Activated CD4-positive, alpha-beta T cell treated with anti-CD3 and anti-CD28 coated beads for 4 hours (primary cell): ENCODE results near the gene SWAP70.
"Not testable (repeated sequence)": the region's sequence is repeated elsewhere in the genome, so short reads cannot be mapped to it uniquely, and the experiment has no call there.

Experiments used
- DNase-seq, 2 donors: peaks; one replicate each; pipeline ENCODE4 v3.0.0-alpha.2; 2020

SWAP70 gene

DNA sequence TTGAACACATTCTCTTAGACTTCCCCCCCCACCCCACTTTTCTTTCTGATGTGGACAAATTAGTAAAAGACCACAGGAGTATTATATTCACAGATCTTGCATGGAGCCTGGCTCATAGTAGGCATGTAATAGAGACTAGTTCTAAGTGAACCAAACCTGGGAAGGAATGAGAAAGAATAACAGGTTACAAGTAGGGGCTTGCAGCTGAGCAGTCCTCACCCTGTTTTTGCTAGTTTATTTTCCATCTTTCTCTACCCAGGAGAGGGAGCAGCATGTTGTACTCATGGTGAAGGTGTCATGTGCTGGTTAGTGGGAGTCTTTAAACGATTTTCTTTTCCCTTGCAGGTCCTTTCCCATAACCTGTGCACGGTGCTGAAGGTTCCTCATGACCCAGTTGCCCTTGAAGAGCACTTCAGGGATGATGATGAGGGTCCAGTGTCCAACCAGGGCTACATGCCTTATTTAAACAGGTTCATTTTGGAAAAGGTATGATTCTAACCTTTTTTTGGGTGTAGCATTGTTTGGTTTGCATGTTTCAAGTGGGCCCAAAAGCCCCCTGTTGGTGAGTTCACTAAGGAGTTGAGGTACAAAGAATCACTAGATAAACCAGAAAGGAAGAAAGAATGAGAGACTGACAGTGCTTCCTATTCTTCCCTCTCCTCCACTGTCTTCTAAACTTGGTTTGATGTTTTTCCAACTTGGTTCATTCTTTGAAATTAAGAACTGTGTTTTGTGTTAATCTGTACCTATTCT lies 30.1 kb downstream of the SWAP70 start:
- no peak for DNase-seq

- DNase-seq, result not testable (repeated sequence)
Measured at GRCh38 chr11:9695228-9695627, 31.4 kb downstream of the SWAP70 start.

DNA sequence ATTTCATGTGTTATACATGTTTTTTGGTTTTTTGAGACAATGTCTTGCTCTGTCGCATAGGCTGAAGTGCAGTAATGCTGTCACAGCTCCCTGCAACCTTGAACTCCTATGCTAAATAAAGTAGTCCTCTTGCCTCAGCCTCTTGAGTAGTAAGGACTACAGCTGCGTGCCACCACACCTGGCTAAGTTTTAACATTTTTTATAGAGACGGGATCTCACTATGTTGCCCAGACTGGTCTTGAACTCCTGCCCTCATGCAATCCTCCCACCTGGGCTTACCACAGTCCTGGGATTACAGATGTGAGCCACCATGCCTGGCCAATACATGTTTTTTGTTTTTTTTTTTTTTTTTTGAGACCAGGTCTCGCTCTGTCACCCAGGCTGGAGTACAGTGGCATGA lies 33.9 kb downstream of the SWAP70 start:
- no peak for DNase-seq

DNA sequence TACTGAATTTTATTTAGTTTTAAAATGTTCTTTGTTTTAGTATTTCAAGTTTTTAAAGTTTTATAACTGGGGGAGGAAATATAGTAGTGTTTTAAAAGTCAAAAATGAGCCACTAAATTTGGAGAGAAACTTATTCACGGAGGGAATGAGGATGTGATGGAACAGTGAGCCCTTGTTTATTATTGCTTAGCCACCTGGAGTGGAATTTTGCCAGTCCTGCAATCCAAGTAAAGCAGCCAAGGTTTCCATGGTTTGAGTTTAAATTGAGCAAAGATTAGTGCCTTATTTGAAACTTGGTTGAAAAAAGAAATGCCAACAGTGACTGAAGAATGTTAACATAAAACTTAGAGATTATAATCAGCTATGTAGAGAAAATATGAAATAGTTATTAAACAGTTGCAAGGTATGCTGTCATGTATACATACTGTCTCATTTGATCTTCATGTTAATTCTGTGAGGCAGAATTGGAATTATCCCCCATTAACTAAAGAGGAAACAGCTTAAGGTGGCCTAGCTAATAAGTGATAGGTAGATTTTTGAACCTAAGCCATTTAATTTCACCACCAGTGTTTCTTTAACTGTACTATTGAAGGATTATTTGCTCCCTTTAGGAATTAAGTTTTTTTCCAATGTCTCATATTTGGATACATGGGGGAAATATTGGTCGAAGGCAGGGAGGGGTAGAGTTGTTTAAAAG lies 36.4 kb downstream of the SWAP70 start:
- no peak for DNase-seq

DNA sequence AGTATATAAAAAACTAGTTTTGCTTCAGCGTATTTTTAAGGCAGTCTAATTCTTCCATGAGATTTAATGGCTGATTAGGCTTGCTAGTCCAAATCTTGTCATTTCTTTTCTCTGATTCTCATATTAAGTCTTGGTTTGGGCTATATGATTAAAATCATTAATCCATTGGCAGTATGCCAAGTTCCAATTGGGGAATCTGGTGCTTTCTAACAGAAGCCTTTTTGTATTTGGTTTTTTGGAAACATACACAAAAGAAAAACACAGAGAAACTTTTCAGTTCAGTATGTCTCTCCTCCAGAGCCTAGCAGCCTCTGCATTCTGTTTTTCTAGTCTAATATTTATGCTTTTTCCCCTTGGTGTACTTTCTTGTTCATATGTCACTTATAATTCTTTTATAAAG lies 37.9 kb downstream of the SWAP70 start:
- no peak for DNase-seq

GRCh38 chr11:9703280-9703679 lies 39.4 kb downstream of the SWAP70 start:
- no peak for DNase-seq

DNA sequence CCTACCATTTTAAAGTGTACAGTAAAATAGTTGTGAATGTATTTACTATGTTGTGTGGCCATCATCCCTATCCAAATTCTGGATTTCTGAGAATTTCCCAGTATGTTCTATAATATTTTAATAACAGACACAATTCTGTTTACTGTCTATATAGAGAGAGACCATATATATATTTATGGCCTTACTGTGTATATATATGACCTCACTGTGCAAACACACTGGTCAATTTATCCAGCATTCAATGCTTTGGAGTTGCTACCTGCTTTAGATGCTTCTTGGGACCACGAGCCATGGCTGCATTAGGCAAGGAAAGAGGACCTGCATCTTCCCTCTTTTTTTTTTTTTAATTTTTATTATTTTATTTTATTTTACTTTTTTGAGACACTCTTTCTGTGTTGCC lies 40.2 kb downstream of the SWAP70 start:
- DNase-seq, result no peak

GRCh38 chr11:9704620-9705019 lies 40.7 kb downstream of the SWAP70 start:
- no peak for DNase-seq

DNA sequence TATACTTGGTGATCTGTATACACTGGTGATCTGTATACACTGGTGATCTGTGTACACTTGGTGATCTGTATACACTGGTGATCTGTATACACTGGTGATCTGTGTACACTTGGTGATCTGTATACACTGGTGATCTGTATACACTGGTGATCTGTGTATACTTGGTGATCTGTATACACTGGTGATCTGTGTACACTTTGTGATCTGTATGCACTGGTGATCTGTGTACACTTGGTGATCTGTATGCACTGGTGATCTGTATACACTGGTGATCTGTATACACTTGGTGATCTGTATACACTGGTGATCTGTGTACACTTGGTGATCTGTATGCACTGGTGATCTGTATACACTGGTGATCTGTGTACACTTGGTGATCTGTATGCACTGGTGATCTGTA lies 41.5 kb downstream of the SWAP70 start:
- DNase-seq, result not testable (repeated sequence)

DNA sequence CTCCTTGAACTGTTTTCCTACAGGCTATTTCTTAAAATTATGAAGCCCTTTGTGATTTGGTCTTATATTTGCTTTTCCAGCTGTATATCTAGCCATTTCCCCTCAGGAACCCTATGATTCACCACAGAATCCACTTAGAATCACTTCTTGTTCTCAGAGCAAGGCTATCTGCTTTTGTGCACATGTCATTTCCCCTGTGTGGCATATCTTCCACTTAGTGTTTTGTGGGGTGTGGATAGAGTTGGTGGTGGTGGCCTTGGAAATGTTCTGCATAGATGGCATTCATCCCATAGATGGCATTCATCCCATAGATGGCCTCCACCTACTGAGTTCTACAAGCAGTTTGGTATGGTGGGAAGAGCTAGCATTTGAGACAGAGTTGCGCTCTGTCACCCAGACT lies 44.7 kb downstream of the SWAP70 start:
- no peak for DNase-seq

GRCh38 chr11:9710223-9710622 lies 46.3 kb downstream of the SWAP70 start:
- DNase-seq, result no peak

GRCh38 chr11:9710852-9711251 lies 47.0 kb downstream of the SWAP70 start:
- DNase-seq, result no peak

GRCh38 chr11:9711454-9712307 lies 47.8 kb downstream of the SWAP70 start:
- no peak for DNase-seq

GRCh38 chr11:9714272-9714940 lies 50.5 kb downstream of the SWAP70 start:
- DNase-seq, result no peak

DNA sequence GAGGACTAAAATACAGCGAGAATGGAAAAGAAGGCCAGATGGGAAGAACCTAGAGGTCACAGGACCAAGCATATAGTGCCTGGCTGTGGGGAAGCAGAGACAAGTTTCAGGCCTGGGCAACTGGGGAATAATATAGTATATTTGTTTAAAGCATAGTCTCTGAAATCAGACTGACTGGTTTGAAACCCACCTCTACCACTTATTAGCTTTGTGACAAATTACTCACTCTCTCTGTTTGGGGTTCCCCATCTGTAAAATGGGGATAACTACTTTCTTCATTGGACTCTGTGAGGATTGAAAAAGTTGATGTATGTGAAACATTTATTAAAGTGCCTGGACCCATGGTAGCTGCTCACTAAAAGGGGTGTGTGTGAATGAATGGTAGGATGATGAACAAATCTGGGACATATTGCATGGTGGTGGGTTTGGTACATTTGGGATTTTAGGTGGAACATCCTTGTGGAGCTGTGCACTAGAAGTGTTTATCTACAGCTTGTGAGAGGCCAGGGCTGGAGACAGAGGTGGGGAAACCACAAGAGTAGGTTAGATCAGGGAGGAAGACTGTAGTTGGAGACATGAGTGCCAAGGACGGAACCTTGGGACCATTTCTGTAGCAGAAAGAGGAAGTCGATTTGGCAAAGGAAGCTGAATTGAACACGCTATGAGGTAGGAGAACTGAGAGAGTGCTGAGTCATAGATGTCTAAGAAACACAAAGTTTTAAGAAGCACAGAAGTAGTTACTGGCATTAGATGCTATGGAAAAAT lies 52.6 kb downstream of the SWAP70 start:
- no peak for DNase-seq

GRCh38 chr11:9717040-9717357 lies 53.1 kb downstream of the SWAP70 start:
- no peak for DNase-seq

- DNase-seq, result no peak
Measured at GRCh38 chr11:9717719-9718118, 53.8 kb downstream of the SWAP70 start.

- DNase-seq, result no peak
Measured at GRCh38 chr11:9718147-9718546, 54.3 kb downstream of the SWAP70 start.

DNA sequence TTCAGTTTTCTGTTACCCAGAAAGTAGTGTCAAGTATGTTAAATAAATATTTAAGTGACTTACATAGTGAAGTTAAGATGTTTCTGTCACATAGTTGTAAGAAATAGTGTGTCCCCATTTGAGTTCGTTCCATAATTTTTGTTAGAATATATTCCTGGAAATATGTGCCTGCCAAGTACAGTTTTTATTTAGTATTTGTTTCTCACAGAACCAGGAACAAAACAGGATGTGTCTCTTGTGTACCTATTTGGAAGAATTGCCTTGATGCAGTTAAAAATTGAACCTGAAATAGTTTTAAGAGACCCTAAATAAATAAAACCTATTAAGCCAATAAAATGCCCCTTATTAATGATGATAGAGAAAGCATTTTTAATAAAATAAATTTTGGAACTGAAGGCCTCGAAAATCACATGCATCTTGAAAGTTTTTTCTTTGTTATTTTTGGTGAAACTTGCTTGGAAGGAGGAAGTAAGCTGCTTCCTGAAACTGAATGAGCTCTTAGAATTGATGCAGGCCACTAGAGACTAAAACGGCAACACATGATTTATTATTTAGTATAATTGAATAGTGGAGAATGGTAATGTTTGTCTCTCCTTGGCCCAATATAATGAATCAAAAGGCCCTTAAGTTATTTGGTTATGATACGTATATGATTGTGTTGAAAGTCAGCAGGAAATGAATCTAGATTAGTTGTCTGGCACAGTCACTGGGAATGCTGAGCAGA lies 55.9 kb downstream of the SWAP70 start:
- DNase-seq, result no peak

- DNase-seq, result no peak
Measured at GRCh38 chr11:9720290-9720630, 56.4 kb downstream of the SWAP70 start.

GRCh38 chr11:9722023-9722422 lies 58.1 kb downstream of the SWAP70 start:
- no peak for DNase-seq

- DNase-seq, result no peak
Measured at GRCh38 chr11:9722893-9723292, 59.0 kb downstream of the SWAP70 start.
